D721Med (cell line): ENCODE measurements around the gene ANO5.
A peak's percentile ranks its signal among the peaks of the same experiment; 100 is the strongest.

Source experiments
- DNase-seq: peaks from one replicate; pipeline ENCODE4 v3.0.0; 2011; ENCODE audit warnings: low spot score; ENCODE audit not compliant: insufficient read length
- FAIRE-seq: peaks from 2 replicates; lab custom pipeline; 2011; peaks lifted over from hg19 to GRCh38; lab: Jason Lieb, UNC
- TF ChIP-seq, protein P1 (sequence below): IDR thresholded peaks from 2 replicates; pipeline ENCODE4 v1.5.1; 2012; ENCODE audit warnings: mild to moderate bottlenecking, control low read depth; ENCODE audit not compliant: insufficient read depth; ENCODE audit errors: missing control alignments

Gene ANO5

GRCh38 chr11:22189660-22190059 is 3.2 kb upstream of the ANO5 start:
- FAIRE-seq: no peak
- DNase-seq: no peak
- TF ChIP-seq, protein P1, sequence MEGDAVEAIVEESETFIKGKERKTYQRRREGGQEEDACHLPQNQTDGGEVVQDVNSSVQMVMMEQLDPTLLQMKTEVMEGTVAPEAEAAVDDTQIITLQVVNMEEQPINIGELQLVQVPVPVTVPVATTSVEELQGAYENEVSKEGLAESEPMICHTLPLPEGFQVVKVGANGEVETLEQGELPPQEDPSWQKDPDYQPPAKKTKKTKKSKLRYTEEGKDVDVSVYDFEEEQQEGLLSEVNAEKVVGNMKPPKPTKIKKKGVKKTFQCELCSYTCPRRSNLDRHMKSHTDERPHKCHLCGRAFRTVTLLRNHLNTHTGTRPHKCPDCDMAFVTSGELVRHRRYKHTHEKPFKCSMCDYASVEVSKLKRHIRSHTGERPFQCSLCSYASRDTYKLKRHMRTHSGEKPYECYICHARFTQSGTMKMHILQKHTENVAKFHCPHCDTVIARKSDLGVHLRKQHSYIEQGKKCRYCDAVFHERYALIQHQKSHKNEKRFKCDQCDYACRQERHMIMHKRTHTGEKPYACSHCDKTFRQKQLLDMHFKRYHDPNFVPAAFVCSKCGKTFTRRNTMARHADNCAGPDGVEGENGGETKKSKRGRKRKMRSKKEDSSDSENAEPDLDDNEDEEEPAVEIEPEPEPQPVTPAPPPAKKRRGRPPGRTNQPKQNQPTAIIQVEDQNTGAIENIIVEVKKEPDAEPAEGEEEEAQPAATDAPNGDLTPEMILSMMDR: no peak

DNA sequence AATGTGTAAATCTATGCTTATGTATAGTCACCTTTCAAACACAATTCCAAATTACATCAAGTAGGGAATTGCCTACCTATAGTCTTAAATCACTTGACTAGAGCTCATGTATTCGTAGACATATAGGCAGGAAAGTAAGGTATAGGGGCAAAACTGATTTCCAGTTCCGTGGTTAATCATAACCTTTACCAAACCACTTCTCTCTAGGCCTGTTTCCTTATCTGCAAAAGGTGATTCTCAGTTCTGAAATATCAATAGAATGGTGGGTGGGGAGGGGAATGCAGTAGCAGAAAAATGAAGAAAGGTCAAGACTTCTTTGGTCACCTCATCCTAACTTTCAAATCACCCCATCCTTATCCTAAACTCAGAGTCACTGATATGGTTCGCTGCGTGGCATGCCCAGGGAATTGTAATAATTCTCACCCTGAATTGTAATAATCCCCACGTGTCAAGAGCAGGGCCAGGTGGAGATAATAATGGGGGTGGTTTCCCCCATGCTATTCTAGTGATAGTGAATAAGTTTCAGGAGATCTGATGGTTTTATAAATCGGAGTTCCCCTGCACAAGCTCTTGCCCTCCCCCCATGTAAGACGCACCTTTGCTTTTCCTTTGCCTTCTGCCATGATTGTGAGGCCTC is 1.9 kb upstream of the ANO5 start:
- no peak for DNase-seq
- FAIRE-seq: no peak
- TF ChIP-seq, protein P1: no peak

GRCh38 chr11:22192289-22192641 is 620 bp upstream of the ANO5 start:
- DNase-seq (no peak), FAIRE-seq (no peak)
- TF ChIP-seq, protein P1: peak; percentile 39

DNA sequence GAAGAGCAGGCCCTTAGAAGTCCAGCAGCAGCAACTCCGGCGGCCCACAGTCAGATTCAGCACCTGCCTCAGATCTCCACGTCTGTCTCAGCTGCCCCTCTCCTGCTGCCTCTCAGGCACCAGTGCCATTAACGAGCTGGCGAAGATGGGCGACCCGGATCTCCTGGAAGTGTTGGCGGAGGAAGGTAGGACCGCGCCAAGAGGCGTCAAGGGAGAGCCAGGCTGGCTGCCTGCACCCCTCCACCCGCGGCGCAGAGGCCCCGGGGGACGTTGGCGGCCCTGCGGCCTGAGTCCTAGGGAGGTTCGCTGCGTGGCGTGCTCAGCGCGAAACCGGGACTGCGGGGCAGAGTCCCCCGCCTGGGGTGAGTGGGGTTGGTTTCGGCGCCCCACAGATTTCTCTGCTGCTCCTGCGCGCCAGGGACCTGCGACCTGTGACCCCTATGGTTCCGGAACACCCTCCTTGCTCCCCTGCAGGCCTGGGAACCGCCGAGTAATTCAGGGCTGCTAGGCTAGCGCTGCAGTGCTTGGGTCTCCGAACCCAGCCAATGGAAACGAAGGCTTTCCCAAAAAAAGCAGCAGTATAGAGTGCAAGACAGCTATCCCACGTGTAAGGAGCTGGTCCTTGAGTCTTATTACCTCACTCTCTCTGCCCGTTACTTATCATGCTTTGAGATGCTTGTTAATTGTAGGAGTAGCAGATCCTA is 615 bp downstream of the ANO5 start:
- FAIRE-seq (no peak), DNase-seq (peak; percentile 20)
- TF ChIP-seq, protein P1: no peak

GRCh38 chr11:22194306-22194705 is 1.4 kb downstream of the ANO5 start:
- TF ChIP-seq, protein P1: no peak
- DNase-seq: no peak
- FAIRE-seq: no peak

GRCh38 chr11:22194907-22195306 is 2.0 kb downstream of the ANO5 start:
- FAIRE-seq (no peak), DNase-seq (no peak)
- TF ChIP-seq, protein P1: no peak
